ENCODE data around the gene DERL2.

Gene DERL2

GRCh38 chr17:5430413-5430999 lies 55.5 kb downstream of the DERL2 start:
- H4K20me1 ChIP-seq (ENCODE audit: insufficient read depth, low read length), result no peaks in the 10 kb centered on the region
- DNase-seq, result no peak
- peaks cover 21% of the 10 kb centered on the region for H3F3A ChIP-seq (ENCODE audit: insufficient read depth, low read length)
- no peaks in the 10 kb centered on the region for H3K9me3 ChIP-seq (replicated peaks; ENCODE audit: insufficient read depth, low read length)
- TF ChIP-seq EZH2phosphoT487 (IDR thresholded peaks at IDR 0.05; ENCODE audit: low read length) (no peak), EZH2 (optimal IDR thresholded peaks at IDR 0.05; ENCODE audit: low read depth, low read length) (no peak), CTCF (IDR thresholded peaks at IDR 0.05; ENCODE audit: low read length) (no peak)
- H3K36me3 ChIP-seq (replicated peaks; ENCODE audit: insufficient read depth, low read length), result peaks cover 19% of the 10 kb centered on the region
- H3K4me2 ChIP-seq (ENCODE audit: low read depth, low read length), result no peak overlapping the region
- H3K9me2 ChIP-seq (replicated peaks; ENCODE audit: insufficient read depth, low read length), result no peaks in the 10 kb centered on the region
- H3K27me3 ChIP-seq (replicated peaks; ENCODE audit: insufficient read depth, low read length), result no peaks in the 10 kb centered on the region
- H3K4me3 ChIP-seq (ENCODE audit: low read length), result no peak overlapping the region
- H3K4me1 ChIP-seq (ENCODE audit: low read length), result no peaks in the 10 kb centered on the region
- H2AFZ ChIP-seq (ENCODE audit: low read length), result no peak overlapping the region
- H3K9ac ChIP-seq (ENCODE audit: low read length), result no peak overlapping the region
- H3K79me2 ChIP-seq (ENCODE audit: low read length), result peaks cover 23% of the 10 kb centered on the region
- no peak overlapping the region for H3K27ac ChIP-seq (ENCODE audit: low read length)

- peaks cover 21% of the 10 kb centered on the region for H3F3A ChIP-seq (ENCODE audit: insufficient read depth, low read length)
These were observed 56.6 kb downstream of the DERL2 start for GRCh38 chr17:5429191-5429887.

GRCh38 chr17:5425826-5426225 lies 60.2 kb downstream of the DERL2 start:
- H3K9ac ChIP-seq (ENCODE audit: low read length), result no peak overlapping the region
- TF ChIP-seq CTCF (IDR thresholded peaks at IDR 0.05; ENCODE audit: low read length) (no peak), EZH2phosphoT487 (IDR thresholded peaks at IDR 0.05; ENCODE audit: low read length) (no peak), EZH2 (optimal IDR thresholded peaks at IDR 0.05; ENCODE audit: low read depth, low read length) (no peak)

More at GRCh38 chr17:5429191-5429887, 56.6 kb downstream of the DERL2 start:
- peaks cover 16% of the 10 kb centered on the region for H3K36me3 ChIP-seq (replicated peaks; ENCODE audit: insufficient read depth, low read length)
- H3K9me3 ChIP-seq (replicated peaks; ENCODE audit: insufficient read depth, low read length), result no peaks in the 10 kb centered on the region
- TF ChIP-seq EZH2 (optimal IDR thresholded peaks at IDR 0.05; ENCODE audit: low read depth, low read length), result no peak
- no peak for TF ChIP-seq CTCF (IDR thresholded peaks at IDR 0.05; ENCODE audit: low read length)
- no peak for TF ChIP-seq EZH2phosphoT487 (IDR thresholded peaks at IDR 0.05; ENCODE audit: low read length)
- H3K4me3 ChIP-seq (ENCODE audit: low read length), result no peak overlapping the region
- no peak for DNase-seq
- H3K4me2 ChIP-seq (ENCODE audit: low read depth, low read length), result no peak overlapping the region
- H3K79me2 ChIP-seq (ENCODE audit: low read length), result peaks cover 14% of the 10 kb centered on the region; the same call in 1 of the 2 replicates
- no peaks in the 10 kb centered on the region for H4K20me1 ChIP-seq (ENCODE audit: insufficient read depth, low read length)
- no peaks in the 10 kb centered on the region for H3K9me2 ChIP-seq (replicated peaks; ENCODE audit: insufficient read depth, low read length)
- H2AFZ ChIP-seq (ENCODE audit: low read length), result no peak overlapping the region
- no peak overlapping the region for H3K9ac ChIP-seq (ENCODE audit: low read length)
- no peaks in the 10 kb centered on the region for H3K27me3 ChIP-seq (replicated peaks; ENCODE audit: insufficient read depth, low read length)
- no peak overlapping the region for H3K27ac ChIP-seq (ENCODE audit: low read length)
- no peaks in the 10 kb centered on the region for H3K4me1 ChIP-seq (ENCODE audit: low read length)

More at GRCh38 chr17:5425826-5426225, 60.2 kb downstream of the DERL2 start:
- peaks cover 13% of the 10 kb centered on the region for H3K36me3 ChIP-seq (replicated peaks; ENCODE audit: insufficient read depth, low read length)
- H3K79me2 ChIP-seq (ENCODE audit: low read length), result peaks cover 20% of the 10 kb centered on the region
- H3K9me2 ChIP-seq (replicated peaks; ENCODE audit: insufficient read depth, low read length), result no peaks in the 10 kb centered on the region
- DNase-seq, result no peak
- no peaks in the 10 kb centered on the region for H4K20me1 ChIP-seq (ENCODE audit: insufficient read depth, low read length)
- H3K27me3 ChIP-seq (replicated peaks; ENCODE audit: insufficient read depth, low read length), result no peaks in the 10 kb centered on the region
- H3K4me2 ChIP-seq (ENCODE audit: low read depth, low read length), result no peak overlapping the region
- no peaks in the 10 kb centered on the region for H3F3A ChIP-seq (ENCODE audit: insufficient read depth, low read length)
- H3K4me1 ChIP-seq (ENCODE audit: low read length), result peaks cover 10% of the 10 kb centered on the region
- H3K4me3 ChIP-seq (ENCODE audit: low read length), result no peak overlapping the region
- H2AFZ ChIP-seq (ENCODE audit: low read length), result no peak overlapping the region
- H3K9me3 ChIP-seq (replicated peaks; ENCODE audit: insufficient read depth, low read length), result no peaks in the 10 kb centered on the region
- H3K27ac ChIP-seq (ENCODE audit: low read length), result no peak overlapping the region
